ENCODE data around the gene TPST2. TPM values are rescaled to one million over a fixed set of nuclear protein-coding genes. Genes with fewer than 3 reads are reported as not detected.

Gene TPST2
- total and polyA plus RNA-seq, 12 donors = 15.7 to 167 (median 57.0) TPM

DNA sequence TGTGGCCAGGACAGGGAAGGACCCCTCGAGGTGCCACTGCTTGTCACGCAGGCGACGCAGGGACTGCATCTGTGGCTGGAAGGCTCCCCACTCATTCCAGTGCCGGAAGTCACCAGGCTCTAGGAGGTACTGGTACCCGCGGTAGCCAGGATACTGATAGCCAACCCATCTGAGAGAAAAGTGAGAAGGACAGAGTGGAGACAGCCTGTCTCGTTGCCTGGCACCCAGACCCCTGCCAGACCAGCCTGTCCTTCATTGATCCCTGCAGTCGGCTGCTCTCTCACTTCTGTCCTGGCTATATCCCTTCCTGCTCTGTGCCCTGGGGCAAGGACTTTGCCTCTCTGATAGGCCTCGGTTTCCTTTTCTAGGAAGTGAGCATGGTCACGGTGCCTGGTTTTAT lies 9.6 kb upstream of the TPST2 start:
- Histone ChIP-seq H3K4me3 (no peak overlapping the region), H3K36me3 (replicated peaks in 1 of 2) (no peaks in the 10 kb centered on the region), H3K27me3 (no peaks in the 10 kb centered on the region), H3K9me3 (replicated peaks in 1 of 3) (no peaks in the 10 kb centered on the region), H3K4me1 (replicated peaks in 1 of 2) (no peaks in the 10 kb centered on the region), H3K27ac (no peak overlapping the region)
- 70 to 85% (median 77%) methylated on average over 10 to 11 of the region's 11 CpGs for WGBS, 4 donors
- TF ChIP-seq, protein P1, sequence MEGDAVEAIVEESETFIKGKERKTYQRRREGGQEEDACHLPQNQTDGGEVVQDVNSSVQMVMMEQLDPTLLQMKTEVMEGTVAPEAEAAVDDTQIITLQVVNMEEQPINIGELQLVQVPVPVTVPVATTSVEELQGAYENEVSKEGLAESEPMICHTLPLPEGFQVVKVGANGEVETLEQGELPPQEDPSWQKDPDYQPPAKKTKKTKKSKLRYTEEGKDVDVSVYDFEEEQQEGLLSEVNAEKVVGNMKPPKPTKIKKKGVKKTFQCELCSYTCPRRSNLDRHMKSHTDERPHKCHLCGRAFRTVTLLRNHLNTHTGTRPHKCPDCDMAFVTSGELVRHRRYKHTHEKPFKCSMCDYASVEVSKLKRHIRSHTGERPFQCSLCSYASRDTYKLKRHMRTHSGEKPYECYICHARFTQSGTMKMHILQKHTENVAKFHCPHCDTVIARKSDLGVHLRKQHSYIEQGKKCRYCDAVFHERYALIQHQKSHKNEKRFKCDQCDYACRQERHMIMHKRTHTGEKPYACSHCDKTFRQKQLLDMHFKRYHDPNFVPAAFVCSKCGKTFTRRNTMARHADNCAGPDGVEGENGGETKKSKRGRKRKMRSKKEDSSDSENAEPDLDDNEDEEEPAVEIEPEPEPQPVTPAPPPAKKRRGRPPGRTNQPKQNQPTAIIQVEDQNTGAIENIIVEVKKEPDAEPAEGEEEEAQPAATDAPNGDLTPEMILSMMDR (IDR thresholded peaks at IDR 0.05) = no peak
- no peak for TF ChIP-seq POLR2A (IDR thresholded peaks at IDR 0.05)
- intact Hi-C loops (cut with DNase I) = no loop called here
- no peak for DNase-seq

DNA sequence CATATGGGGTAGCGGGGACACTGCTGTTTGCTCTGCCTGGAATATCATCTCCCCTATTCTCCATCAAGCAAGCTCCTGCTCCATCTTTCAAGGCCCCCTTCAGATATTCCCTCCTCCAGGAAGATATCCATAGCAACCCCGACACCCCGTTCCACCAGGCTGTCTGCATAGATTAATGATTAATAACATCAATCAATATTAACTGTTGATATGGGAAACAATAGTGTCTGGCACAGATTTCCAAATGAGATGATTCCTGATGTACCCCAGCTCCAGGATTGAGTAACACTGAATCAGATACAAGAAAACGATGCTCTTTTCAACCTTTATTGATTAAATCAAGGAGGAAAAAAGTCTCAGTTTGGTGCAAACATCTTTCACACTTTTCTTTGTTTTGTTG lies 7.5 kb upstream of the TPST2 start:
- WGBS, 4 donors = 78 to 88% (median 84%) methylated on average over 4 of the region's 4 CpGs
- no peak for TF ChIP-seq POLR2A (IDR thresholded peaks at IDR 0.05)
- TF ChIP-seq, protein P1 (IDR thresholded peaks at IDR 0.05) = no peak
- Histone ChIP-seq H3K27me3 (no peaks in the 10 kb centered on the region), H3K36me3 (replicated peaks in 1 of 2) (no peaks in the 10 kb centered on the region), H3K4me3 (no peak overlapping the region), H3K27ac (no peak overlapping the region), H3K9me3 (replicated peaks in 1 of 3) (no peaks in the 10 kb centered on the region), H3K4me1 (replicated peaks in 1 of 2) (no peaks in the 10 kb centered on the region)
- no peak for DNase-seq
- intact Hi-C loops (cut with DNase I) = no loop called here

- Histone ChIP-seq H3K4me3 (no peak overlapping the region), H3K27ac (no peak overlapping the region), H3K27me3 (no peaks in the 10 kb centered on the region), H3K4me1 (replicated peaks in 1 of 2) (no peaks in the 10 kb centered on the region), H3K36me3 (replicated peaks in 1 of 2) (no peaks in the 10 kb centered on the region), H3K9me3 (replicated peaks in 1 of 3) (no peaks in the 10 kb centered on the region)
- no peak for DNase-seq
- intact Hi-C loops (cut with DNase I) = no loop called here
- TF ChIP-seq, protein P1 (IDR thresholded peaks at IDR 0.05) = no peak
- no peak for TF ChIP-seq POLR2A (IDR thresholded peaks at IDR 0.05)
- WGBS, 4 donors = 79 to 88% (median 86%) methylated on average over 4 of the region's 4 CpGs
These were observed 7.1 kb upstream of the TPST2 start for GRCh38 chr22:26597026-26597425.

DNA sequence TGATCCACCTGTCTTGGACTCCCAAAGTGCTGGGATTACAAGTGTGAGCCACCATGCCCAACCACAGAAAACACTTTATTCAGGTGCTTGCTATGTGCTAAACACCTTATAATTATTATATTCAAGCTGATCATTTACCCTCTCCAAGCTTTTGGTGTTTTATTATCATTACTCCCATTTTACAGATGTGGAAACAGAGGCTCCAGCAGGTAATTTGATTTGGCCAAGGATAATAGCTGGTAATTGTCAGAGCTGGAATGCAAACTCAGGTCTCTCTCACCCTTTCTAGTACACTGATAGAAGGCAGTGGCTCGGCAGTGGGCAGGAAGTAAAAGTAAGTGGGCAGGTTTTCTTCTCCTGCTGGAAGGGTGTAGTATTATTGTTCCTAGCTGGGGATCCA lies 3.8 kb upstream of the TPST2 start:
- H3K27ac ChIP-seq = no peak overlapping the region
- H3K36me3 ChIP-seq (replicated peaks in 1 of 2) = no peaks in the 10 kb centered on the region
- no peaks in the 10 kb centered on the region for H3K9me3 ChIP-seq (replicated peaks in 1 of 3)
- H3K27me3 ChIP-seq = no peaks in the 10 kb centered on the region
- 38 to 60% (median 52%) methylated on average over 1 of the region's 1 CpG for WGBS, 4 donors
- H3K4me1 ChIP-seq (replicated peaks in 1 of 2) = peaks cover 3 to 8% of the 10 kb centered on the region in 2 donors
- TF ChIP-seq, protein P1 (IDR thresholded peaks at IDR 0.05) = no peak
- no peak for TF ChIP-seq POLR2A (IDR thresholded peaks at IDR 0.05)
- no peak for DNase-seq
- intact Hi-C loops (cut with DNase I) = no loop called here
- no peak overlapping the region for H3K4me3 ChIP-seq

Data from adrenal gland (tissue), 12 donors.